Fibroblast of upper back skin (primary cell): ENCODE measurements around the gene PCBP3.
"Not testable (repeated sequence)": the region's sequence is repeated elsewhere in the genome, so short reads cannot be mapped to it uniquely, and the experiment has no call there.

ENCODE experiments used
- DNase-seq: peaks from one replicate; pipeline ENCODE4 v3.0.0-alpha.2; 2013

PCBP3 gene

DNA sequence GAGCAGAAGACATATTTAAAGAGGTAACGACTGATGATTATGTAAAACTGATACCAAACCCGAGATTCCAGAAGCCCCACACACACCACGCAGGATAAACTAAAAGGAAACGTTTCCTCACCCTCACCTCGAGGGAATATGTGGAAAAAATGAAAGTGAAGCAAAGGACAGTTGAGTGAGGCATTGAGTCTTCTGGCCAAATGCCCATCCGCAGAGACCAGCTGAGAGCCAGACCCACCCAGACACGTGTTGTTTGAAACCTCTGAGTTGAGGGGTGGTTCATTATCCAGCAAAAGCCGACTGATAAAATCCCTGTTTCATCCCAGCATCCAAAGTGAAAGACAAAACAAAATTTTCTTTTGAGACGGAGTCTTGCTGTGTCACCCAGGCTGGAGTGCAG, 29.6 kb upstream of the PCBP3 start:
- no peak for DNase-seq

DNA sequence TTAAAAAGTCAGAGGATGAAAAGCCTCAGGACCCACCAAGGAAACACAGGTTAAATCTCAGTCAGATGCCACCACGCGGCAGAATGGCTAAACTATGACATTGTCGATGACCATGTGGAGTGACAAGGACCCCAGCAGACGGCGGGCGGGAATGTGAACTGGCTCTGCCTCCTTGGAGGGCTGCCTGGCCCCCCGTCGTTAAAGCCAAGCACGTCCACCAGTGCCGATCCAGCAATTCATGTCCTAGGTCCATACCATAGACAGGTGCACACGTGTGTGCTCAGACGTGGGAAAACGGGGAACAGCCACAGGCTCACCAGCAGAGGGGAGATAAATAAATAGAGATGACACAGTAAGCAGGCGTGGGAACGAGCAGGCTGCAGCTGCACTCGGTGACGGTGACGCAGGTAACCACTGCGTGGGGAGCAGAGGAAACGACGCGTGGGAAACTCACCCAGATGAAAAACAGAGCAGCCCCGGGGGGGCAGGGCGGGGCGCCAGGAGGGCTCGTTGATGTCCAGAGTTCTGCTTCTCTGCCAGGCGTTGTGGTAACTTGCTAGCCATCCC, 28.3 kb upstream of the PCBP3 start:
- DNase-seq, result no peak

DNA sequence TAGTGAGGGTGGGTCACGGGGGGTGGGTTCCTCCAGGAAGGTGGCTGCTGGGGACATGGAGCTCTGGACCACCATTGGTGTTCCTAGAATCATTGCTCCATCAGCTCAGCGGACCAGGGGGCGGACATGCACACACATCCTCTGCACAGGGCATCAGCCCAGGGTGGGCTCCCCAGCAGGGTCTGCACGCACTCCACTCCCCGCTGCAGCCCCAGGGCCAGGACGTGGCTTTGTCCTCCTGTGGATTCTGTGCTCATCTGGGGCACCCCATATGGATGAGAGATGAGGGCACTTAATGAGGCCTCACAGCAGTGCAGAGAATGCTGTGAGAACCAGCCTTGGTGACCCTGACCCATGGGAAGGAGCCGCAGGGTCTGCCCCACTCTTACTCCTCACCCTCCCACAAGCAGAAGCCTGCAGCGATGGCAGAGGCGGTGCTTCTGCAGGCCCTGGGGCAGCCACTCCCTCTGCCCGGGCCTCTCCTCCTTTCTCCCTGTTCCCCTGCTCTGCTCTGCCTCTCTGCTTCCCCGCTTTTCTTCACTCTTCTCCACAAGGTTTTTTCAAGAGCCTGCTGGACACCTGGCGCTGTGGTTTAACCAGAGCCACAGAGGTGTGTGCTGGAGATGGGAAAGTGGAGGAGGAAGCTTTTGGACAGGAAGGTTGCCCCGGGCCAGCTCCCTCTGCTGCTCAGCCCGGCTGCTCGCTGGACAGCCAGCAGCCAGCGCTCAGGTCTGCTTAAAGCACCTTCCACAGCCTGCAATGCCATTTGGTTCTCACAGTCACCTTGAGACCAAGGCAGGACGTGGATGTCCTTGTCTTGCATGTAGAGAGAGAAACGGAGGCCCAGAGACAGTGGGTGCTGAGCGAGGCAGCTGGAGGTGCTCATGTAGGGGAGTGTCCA, 26.3 kb upstream of the PCBP3 start:
- no peak for DNase-seq

DNA sequence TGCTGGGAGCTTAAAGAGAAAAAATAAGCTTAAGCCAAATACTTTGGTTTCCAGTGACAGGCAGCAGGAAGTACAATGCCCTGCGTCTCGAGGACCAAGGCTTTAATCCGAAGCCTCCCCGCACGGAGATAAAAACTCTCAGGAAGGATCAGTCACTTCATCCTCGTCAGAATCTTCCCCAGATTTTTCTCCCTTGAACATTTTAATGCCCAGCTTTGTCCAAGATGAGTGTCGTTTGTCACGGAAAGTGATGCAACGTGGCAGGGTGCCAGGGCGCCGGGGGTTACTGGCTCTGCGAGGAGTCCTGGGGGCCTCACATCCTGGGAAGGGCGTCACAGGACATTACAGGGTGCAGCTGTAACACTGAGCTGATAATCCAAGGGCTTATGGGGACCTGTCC, 25.2 kb upstream of the PCBP3 start:
- peak; percentile 13 for DNase-seq

DNA sequence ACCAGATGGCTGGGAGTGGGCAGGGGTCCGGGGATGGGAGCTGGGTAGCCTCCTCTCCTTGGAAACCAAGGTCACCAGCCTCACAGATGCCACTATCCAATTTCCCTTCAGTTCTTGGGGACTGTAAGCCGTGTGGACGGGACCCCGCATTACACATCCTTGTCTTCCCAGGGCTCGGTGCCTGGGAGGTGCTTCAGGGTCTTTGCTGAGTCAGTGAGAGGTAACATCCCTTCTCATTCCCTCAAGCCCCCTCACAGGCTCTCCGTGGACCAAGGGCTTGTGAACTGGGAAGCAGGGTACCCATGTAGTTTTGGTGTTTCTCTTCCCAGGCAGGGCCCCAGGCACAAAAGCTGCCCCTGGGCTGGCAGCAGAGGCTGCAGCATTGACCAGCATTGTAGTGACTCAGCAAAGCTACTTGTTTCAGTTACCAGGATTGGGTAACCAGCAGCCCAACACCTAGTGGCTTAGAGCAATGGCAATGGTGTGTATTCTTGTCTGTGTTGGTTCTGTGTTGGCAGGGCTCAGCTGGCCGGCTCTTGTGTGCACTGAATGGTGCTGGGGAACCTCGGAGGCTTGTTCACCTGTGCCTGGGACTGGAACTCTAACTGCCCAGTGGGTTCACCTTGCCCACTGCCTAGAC, 24.6 kb upstream of the PCBP3 start:
- no peak for DNase-seq

DNA sequence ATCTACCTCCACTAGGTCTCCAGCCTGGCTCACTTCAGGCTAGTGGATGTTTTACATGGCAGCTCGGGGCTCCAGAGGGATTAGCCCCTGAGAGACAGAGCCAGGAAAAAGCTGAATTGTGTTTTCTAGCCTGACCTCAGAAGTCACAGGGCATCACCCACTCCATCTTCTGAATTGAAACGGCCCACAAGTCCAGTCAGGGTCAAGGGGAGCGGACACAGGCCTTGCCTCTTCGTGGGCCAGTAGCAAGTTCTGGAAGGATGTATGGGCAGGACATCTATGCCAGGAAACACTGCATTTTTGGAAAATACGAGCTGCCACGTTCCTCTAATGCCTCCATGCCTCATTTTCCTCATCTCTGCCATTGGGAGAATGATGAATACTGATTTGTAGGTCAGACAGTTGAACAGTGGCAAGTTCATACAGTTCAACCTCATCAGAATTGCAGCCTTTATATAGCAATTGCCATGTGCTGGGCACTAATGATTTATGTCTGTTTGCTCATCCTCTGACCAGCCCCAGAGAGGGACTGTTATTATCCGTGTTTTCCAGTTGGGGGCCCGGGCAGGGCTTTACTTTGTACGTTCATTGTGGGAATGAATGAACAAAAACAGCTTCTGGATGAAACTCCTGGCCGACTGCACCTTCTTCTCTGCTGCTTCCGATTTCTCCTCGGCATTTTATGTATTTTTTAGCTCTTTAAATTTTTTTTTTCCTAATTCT, 23.2 kb upstream of the PCBP3 start:
- DNase-seq, result no peak

DNA sequence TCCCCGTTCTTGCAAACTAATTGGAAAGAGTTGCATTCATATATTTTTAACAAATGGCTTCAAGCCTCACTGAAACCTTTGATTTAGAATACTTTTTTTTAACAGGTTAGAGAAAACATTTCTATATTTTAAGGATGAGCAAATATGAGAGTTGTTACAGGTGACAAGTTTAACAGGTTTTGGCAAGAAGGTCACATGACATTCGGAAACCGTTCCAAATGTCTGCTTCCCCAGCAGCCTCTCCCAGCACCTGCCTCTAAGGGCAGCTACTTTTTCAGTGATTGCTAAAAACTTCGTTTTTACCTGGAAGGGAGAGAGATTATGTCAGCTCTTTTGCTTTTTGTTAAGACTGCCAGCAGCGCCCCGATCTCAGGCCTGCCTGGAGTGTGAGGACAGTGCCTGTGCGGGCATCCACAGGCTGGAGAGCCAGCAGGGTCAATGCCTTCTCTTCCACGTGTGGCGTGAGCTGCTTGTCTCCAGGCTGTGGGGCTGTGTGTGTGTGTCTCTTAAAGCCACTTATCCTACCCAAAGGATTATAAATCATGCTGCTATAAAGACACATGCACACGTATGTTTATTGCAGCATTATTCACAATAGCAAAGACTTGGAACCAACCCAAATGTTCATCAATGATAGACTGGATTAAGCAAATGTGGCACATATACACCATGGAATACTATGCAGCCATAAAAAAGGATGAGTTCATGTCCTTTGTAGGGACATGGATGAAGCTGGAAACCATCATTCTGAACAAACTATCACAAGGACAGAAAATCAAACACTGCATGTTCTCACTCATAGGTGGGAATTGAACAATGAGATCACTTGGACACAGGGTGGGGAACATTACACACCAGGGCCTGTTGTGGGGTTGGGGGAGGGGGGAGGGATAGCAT, 21.8 kb upstream of the PCBP3 start:
- DNase-seq, result not testable (repeated sequence)

DNA sequence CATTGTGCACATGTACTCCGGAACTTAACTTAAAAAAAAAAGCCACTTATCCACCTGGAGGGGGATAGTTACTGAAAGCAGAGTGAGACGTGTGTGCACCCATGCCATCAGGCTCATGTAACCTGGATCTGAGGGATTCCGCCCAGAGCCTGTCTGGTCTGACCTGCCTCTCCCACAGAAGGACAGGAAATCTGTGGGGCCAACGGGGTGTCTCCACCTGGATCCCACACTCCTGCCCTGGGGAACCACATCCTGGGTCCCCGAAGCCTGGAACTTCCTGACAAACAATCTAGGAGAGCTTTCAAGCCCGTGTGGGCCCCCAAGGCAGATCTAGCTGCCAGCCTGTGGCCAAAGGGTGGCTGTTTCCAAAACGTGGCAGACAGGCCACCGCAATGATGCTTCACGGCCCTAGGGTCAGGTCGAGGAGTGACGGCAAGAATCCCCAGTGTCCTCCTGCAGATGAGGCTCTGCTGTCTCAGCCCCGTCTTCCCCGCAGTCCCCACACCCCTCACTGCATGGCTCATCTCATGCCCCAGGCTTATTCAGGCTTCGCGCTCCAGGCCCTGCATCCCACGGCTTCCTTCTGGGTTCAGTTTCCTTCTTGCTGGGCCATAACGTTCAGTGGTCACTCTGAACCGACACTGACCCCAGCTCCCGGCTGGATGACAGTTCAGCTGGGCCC, 21.0 kb upstream of the PCBP3 start:
- DNase-seq, result no peak

DNA sequence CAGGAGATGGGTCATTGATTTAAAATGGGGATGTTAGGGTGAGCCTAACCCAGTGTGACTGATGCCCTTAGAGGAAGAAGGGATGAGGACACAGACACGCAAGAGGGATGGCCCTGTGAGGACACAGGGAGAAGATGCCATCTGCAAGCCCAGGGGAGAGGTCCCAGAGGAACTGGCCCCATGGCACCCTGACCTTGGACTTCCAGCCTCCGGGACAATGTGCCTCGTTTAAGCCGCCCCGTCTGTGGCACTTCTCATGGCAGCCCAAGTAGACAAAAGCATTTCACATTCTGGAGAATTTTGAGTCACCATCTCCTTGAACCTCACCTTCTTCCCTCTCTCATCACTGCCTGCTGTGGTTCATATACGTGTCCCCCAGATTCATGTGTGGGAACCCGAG, 20.1 kb upstream of the PCBP3 start:
- DNase-seq, result no peak

DNA sequence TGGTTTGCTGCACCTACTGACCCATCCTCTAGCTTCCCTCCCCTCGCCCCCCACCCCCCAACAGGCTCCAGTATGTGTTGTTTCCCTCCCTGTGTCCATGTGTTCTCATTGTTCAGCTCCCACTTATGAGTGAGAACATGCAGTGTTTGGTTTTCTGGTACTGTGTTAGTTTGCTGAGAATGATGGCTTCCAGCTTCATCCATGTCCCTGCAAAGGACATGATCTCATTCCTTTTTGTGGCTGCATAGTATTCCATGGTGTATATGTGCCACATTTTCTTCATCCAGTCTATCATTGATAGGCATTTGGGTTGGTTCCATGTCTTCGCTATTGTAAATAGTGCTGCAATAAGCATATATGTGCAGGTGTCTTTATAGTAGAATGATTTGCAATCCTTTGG, 17.4 kb upstream of the PCBP3 start:
- not testable (repeated sequence) for DNase-seq

DNA sequence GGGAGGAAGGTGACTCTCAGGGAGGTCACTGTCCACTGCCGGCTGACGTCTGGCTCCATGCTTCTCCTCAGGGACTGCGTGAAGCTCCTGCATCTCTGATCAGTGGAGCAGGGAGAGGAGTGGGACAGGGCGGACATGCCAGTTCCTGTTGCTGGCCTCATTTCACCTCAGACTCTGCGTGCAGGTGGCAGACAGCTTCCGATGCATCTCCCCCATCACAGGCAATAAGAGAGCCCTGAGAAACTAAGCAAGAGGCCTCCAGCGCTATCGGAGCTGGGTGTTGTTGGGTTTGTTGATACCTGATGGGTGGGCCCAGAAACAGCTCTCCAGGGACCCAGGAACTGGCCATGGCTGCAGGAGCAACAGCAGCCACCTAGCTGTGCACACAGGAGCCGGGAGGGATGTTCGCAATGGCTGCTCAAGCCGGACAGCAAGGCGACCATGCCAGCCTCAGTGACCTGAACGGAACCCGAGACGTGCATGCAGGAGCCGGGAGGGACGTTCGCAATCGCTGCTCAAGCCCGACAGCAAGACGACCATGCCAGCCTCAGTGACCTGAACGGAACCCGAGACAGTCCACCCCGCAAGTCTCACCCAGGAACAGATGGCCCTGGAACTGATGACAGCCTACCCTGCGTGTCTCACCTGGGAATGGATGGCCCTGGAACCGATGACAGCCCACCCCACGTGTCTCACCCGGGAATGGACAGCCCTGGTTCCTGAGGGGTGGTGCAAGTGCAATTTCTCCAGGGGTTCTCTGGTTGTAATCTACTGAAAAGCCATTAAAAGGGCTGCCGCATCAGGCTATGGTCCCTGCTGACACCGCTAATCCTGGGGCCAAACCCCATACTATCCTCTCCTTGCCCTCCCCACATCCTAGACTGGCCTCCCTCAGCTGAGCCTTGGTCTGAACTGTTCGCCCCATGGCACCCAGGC, 14.2 kb upstream of the PCBP3 start:
- DNase-seq, result no peak

DNA sequence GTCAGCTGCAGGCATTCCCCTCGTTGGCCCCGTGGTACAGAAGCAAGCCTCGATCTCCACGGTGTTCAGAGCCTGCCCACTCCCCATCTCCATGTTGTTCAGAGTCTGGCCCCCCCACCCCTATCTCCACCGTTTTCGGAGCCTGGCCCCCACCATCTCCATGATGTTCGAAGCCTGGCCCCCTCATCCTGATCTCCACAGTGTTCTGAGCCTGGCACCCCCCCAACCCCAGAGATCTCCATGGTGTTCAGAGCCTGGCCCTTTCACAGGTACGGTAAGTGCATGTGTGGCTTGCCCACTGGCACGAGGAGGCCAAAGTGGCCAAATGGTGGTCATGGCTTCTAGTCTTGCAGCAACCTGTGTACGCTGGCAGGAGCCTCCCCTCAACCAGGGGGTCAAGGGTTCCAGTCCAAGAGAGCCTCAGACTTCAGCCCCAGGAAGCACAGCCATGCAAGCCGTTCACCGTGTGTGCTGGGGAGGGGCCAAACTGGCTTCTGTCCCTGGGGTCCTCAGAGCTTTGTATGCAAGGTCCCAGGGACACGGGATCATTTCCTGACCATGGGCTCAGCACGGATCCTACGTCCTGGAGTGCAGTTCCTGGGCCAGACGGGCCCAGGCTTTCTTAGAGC, 13.3 kb upstream of the PCBP3 start:
- DNase-seq, result no peak

DNA sequence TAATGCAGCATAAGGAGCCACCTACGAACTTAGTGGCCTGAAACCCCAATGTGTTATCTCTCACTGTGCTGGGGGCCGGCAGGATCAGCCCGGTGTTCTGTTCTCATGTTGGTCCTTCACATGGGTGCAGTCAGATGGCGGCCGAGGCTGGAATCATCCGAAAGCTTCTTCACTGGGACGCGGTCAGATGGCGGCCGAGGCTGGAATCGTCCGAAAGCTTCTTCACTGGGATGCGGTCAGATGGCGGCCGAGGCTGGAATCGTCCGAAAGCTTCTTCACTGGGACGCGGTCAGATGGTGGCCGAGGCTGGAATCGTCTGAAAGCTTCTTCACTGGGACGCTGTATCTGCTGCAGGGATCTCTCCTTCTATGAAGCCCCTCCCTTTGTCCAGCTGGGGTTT, 12.6 kb upstream of the PCBP3 start:
- DNase-seq, result no peak

DNA sequence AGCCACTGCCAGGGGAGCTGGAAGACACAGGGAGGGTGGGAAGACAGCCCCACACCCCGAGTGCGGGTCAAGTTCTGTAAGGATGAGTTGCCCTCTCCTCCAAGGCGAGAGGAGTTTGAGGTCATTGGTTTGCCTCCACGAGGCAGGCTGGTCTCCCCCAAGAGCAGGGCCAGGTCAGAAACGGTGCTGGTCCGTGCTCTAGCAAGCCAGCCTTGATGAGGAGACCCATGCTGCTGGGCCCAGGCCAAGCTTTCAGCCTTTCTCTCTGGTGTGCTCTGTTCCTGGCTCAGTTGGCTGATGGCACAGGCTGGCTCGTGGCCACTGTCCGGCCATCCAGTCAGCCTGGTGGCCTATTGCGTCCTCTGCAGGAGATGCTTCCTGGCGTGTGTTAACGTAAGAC, 12.0 kb upstream of the PCBP3 start:
- DNase-seq, result no peak

DNA sequence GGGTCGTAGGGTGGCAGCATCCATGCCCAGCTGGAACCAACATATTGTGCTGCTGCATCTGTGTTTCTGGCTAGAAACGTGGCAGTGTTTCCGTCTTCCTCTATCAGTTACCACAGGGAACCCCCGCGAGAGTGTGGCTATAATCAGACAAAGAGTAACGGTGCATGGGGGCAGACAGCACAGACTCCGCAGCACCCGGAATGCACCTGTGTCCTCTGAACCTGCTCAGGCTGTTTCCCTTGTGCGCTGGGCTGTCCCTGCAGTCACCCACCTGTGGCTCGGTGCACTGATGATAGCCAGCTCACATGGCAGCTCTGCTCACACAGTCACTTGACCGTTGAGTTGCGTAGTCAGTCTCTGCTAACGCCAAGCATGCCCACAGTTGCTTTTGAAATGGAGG, 11.4 kb upstream of the PCBP3 start:
- no peak for DNase-seq

DNA sequence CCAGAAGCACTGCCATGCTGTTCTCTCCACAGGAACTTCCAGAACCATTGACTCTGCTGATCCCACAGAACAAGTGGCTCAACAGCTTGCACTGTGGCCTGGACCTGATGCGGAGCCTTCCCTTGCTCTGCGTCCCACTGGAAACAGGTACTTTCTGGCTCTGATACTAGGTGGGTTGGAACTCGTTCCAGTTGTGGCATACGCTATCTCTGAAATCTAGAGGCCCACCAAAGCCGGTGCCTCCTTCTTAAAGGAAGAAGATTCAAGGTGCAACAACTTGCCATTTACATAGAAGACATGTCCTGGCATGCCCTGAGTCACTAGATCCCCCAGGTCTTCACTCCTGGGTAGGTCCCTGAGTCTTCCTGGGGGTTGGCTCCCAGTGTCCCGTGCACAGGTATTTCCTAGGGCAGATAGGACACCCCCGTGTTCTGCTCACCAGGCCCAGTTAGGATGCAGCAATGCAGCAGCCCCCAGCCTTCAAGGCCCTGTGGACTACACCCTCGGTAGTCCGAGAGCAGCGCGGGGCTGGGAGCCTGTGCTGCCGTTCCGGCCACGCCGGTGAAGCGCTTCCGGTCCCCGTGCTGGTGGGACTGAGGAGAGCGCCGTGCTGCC, 10.8 kb upstream of the PCBP3 start:
- DNase-seq, result no peak

DNA sequence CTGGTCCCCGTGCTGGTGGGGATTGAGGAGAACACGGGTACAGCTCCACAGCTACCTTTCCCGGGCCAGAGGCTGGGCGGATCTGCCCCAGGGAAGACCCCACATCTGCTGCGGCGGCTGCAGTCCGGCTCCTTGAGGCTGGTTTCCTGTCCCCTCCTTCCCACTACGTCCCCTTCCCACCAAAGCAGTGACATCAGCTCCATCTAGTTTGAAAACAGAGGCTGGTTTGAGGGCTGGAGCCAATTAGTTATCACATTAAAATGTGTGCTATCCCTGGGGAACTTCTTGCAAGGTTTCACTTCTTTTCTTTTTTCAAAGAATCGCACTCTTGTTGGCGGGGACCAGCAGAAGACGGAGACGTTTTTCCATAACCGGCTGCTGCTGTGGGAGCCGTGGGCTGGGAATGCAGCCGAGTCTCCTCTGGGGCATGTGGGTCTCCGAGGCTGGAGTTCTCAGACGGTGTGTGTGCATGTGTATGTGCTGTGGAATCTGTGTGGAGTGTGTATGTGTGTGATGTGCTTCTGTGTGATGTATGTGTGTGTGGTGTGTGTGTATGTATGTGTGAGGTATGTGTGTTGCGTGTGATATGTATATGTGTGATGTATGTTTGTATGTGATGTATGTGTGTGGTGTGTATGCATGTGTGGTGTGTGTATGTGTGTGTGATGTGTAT, 8.9 kb upstream of the PCBP3 start:
- DNase-seq, result no peak

DNA sequence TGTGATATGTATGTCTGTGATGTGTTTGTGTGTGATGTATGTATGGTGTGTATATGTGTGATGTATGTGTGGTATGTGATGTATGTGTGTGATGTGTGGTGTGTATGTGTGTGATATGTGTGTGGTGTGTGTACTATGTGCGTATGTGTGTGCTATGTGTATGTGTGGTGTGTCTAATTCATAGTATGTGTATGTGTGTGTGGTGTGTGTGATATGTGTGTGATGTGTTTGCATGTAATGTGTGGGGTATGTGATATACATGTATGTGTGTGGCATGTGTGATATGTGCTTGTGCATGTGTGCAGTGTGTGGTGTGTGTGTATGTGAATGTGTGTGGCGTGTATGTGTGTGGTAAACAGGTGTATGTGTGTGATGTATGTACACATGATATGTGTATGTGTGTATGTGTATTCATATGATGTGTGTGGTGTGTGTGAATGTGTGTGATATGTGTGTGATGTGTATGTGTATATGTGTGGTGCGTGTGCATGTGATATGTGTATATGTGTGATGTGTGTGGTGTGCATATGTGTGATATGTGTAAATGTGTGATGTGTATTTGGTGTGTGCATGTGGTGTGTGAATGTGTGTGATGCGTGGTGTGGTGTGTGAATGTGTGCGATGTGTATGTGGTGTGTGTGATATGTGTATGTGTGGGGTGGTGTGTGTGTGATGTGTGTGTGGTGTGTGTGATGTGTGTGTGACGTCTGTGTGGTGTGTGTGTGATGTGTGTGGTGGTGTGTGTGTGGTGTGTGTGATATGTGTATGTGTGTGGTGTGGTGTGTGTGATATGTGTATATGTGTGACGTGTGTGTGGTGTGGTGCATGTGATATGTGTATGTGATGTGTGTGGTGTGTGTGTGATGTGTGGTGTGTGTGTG, 8.0 kb upstream of the PCBP3 start:
- no peak for DNase-seq
